NT2/D1 (cell line): Measurements from ENCODE around the gene INTS2.
"Not testable (repeated sequence)": the region's sequence is repeated elsewhere in the genome, so short reads cannot be mapped to it uniquely, and the experiment has no call there.

Experiments
- DNase-seq: peaks from one replicate; pipeline ENCODE4 v3.0.0-alpha.2; 2011; ENCODE audit warnings: low read depth, low spot score
- H3K27me3 ChIP-seq: 2 replicates; pipeline ENCODE4 v1.6.0; 2011; ENCODE audit warnings: mild to moderate bottlenecking; ENCODE audit not compliant: insufficient read length, insufficient read depth
- H3K36me3 ChIP-seq: 2 replicates; pipeline ENCODE4 v1.6.1; 2011; ENCODE audit warnings: mild to moderate bottlenecking, low read length, mixed read lengths; ENCODE audit not compliant: insufficient read depth, insufficient read length
- H3K4me1 ChIP-seq: 2 replicates; pipeline ENCODE4 v1.5.1; 2011; ENCODE audit not compliant: insufficient read depth, insufficient read length
- H3K4me3 ChIP-seq: 2 replicates; pipeline ENCODE4 v1.5.1; 2011; ENCODE audit warnings: low read depth; ENCODE audit not compliant: insufficient read length
- H3K9ac ChIP-seq: 2 replicates; pipeline ENCODE4 v1.6.0; 2011; ENCODE audit warnings: low read depth; ENCODE audit not compliant: insufficient read length
- H3K9me3 ChIP-seq: 2 replicates; pipeline ENCODE4 v1.5.1; 2011; ENCODE audit warnings: mild to moderate bottlenecking, low read length; ENCODE audit not compliant: insufficient read depth
- SUZ12 ChIP-seq: IDR thresholded peaks from 2 replicates; pipeline ENCODE4 v1.6.1; 2011; ENCODE audit not compliant: insufficient read length, insufficient read depth; ENCODE audit errors: extremely low read depth
- YY1 ChIP-seq: IDR thresholded peaks from 2 replicates; pipeline ENCODE4 v1.6.1; 2011; ENCODE audit not compliant: insufficient read length, insufficient read depth
- ZNF274 ChIP-seq: IDR thresholded peaks from 2 replicates; pipeline ENCODE4 v1.6.1; 2011; ENCODE audit warnings: mild to moderate bottlenecking, low read depth, low read length

Gene INTS2

GRCh38 chr17:61895391-61895790 lies 32.4 kb downstream of the INTS2 start:
- no peak overlapping the region for H3K4me3 ChIP-seq
- no peaks in the 10 kb centered on the region for H3K9me3 ChIP-seq
- no peaks in the 10 kb centered on the region for H3K27me3 ChIP-seq
- no peak overlapping the region for H3K9ac ChIP-seq
- DNase-seq, result no peak
- no peaks in the 10 kb centered on the region for H3K4me1 ChIP-seq
- H3K36me3 ChIP-seq, result peaks cover 48% of the 10 kb centered on the region
- TF ChIP-seq ZNF274, result no peak
- no peak for TF ChIP-seq YY1
- TF ChIP-seq SUZ12, result no peak

- H3K27me3 ChIP-seq, H3K4me3 ChIP-seq: not testable (repeated sequence)
Measured at GRCh38 chr17:61894310-61894709, 33.5 kb downstream of the INTS2 start.

GRCh38 chr17:61887733-61888132 lies 40.0 kb downstream of the INTS2 start:
- H3K9me3 ChIP-seq, H3K27me3 ChIP-seq, H3K4me1 ChIP-seq, H3K4me3 ChIP-seq, DNase-seq, H3K9ac ChIP-seq: not testable (repeated sequence)
- peaks cover 50% of the 10 kb centered on the region for H3K36me3 ChIP-seq

More at GRCh38 chr17:61894310-61894709, 33.5 kb downstream of the INTS2 start:
- not testable (repeated sequence) for H3K9ac ChIP-seq, DNase-seq, H3K4me1 ChIP-seq, H3K9me3 ChIP-seq
- H3K36me3 ChIP-seq, result peaks cover 51% of the 10 kb centered on the region

- H3K27me3 ChIP-seq, H3K9ac ChIP-seq, DNase-seq, H3K4me3 ChIP-seq, H3K4me1 ChIP-seq, H3K9me3 ChIP-seq: not testable (repeated sequence)
- H3K36me3 ChIP-seq, result peaks cover 48% of the 10 kb centered on the region
Measured at GRCh38 chr17:61885865-61886264, 41.9 kb downstream of the INTS2 start.

GRCh38 chr17:61884864-61885263 lies 42.9 kb downstream of the INTS2 start:
- TF ChIP-seq SUZ12 (no peak), YY1 (no peak), ZNF274 (no peak)
- DNase-seq, result no peak
- Histone ChIP-seq H3K27me3 (no peaks in the 10 kb centered on the region), H3K9ac (no peak overlapping the region), H3K36me3 (peaks cover 50% of the 10 kb centered on the region), H3K4me3 (no peak overlapping the region), H3K9me3 (no peaks in the 10 kb centered on the region), H3K4me1 (no peaks in the 10 kb centered on the region)

- H3K36me3 ChIP-seq, result peaks cover 32% of the 10 kb centered on the region
- no peak for DNase-seq
Measured at GRCh38 chr17:61880589-61881102, 47.1 kb downstream of the INTS2 start.

GRCh38 chr17:61878984-61879612 lies 48.7 kb downstream of the INTS2 start:
- no peak for DNase-seq
- Histone ChIP-seq H3K36me3 (peaks cover 36% of the 10 kb centered on the region), H3K9ac (no peak overlapping the region), H3K27me3 (no peaks in the 10 kb centered on the region), H3K9me3 (no peaks in the 10 kb centered on the region), H3K4me3 (no peak overlapping the region), H3K4me1 (no peaks in the 10 kb centered on the region)
- TF ChIP-seq ZNF274, result no peak
- TF ChIP-seq YY1, result no peak
- TF ChIP-seq SUZ12, result no peak

More at GRCh38 chr17:61880589-61881102, 47.1 kb downstream of the INTS2 start:
- H3K9ac ChIP-seq, result no peak overlapping the region
- no peaks in the 10 kb centered on the region for H3K27me3 ChIP-seq
- H3K4me1 ChIP-seq, result no peaks in the 10 kb centered on the region
- TF ChIP-seq ZNF274, result no peak
- no peak for TF ChIP-seq YY1
- no peak for TF ChIP-seq SUZ12
- H3K9me3 ChIP-seq, result no peaks in the 10 kb centered on the region
- no peak overlapping the region for H3K4me3 ChIP-seq

GRCh38 chr17:61878520-61878919 lies 49.3 kb downstream of the INTS2 start:
- TF ChIP-seq YY1 (no peak), SUZ12 (no peak), ZNF274 (no peak)
- Histone ChIP-seq H3K27me3 (no peaks in the 10 kb centered on the region), H3K4me1 (no peaks in the 10 kb centered on the region), H3K4me3 (no peak overlapping the region), H3K36me3 (peaks cover 31% of the 10 kb centered on the region), H3K9ac (no peak overlapping the region), H3K9me3 (no peaks in the 10 kb centered on the region)
- no peak for DNase-seq
